ENCODE data around the gene FUCA1. TPM values are rescaled to one million over a fixed set of nuclear protein-coding genes. Genes with fewer than 3 reads are reported as not detected.

Gene FUCA1
- total RNA-seq, 1 experiment from 2014 or later: 30.9 TPM

GRCh38 chr1:23823767-23824166, 44.3 kb downstream of the FUCA1 start:
- BruUV-seq (replicated peaks): no TSS peak
- intact Hi-C loops (cut with micrococcal nuclease; ENCODE audit: unreplicated experiment): no loop called here
- Histone ChIP-seq H3F3A (ENCODE audit: insufficient read depth, low read depth) (no peaks in the 10 kb centered on the region), H4K20me1 (ENCODE audit: insufficient read depth) (no peaks in the 10 kb centered on the region), H3K36me3 (ENCODE audit: low read depth) (no peaks in the 10 kb centered on the region), H3K4me3 (no peak overlapping the region), H3K4me2 (no peak overlapping the region), H3K9me2 (ENCODE audit: insufficient read depth) (no peaks in the 10 kb centered on the region), H3K79me2 (ENCODE audit: low read depth) (peaks cover 8% of the 10 kb centered on the region), H3K9me3 (ENCODE audit: insufficient read depth, low read depth) (no peaks in the 10 kb centered on the region), H3K27ac (no peak overlapping the region), H2AFZ (no peak overlapping the region), H3K4me1 (replicated peaks; ENCODE audit: insufficient read depth) (0 out of 2 replicates have a peak, but pooled peaks cover 7% of the 10 kb centered on the region), H3K27me3 (ENCODE audit: insufficient read depth, low read depth) (no peaks in the 10 kb centered on the region)
- TF ChIP-seq, protein P1, sequence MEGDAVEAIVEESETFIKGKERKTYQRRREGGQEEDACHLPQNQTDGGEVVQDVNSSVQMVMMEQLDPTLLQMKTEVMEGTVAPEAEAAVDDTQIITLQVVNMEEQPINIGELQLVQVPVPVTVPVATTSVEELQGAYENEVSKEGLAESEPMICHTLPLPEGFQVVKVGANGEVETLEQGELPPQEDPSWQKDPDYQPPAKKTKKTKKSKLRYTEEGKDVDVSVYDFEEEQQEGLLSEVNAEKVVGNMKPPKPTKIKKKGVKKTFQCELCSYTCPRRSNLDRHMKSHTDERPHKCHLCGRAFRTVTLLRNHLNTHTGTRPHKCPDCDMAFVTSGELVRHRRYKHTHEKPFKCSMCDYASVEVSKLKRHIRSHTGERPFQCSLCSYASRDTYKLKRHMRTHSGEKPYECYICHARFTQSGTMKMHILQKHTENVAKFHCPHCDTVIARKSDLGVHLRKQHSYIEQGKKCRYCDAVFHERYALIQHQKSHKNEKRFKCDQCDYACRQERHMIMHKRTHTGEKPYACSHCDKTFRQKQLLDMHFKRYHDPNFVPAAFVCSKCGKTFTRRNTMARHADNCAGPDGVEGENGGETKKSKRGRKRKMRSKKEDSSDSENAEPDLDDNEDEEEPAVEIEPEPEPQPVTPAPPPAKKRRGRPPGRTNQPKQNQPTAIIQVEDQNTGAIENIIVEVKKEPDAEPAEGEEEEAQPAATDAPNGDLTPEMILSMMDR (conservative IDR thresholded peaks at IDR 0.05): no peak
- TF ChIP-seq EZH2 (IDR thresholded peaks at IDR 0.05; ENCODE audit: low read depth): no peak
- POLR2A ChIA-PET (ENCODE audit: unreplicated experiment): interaction anchor here (0.6 kb wide), 2 partner anchors 126 to 320 kb away, joined by 3 to 4 read pairs; no protein-coding TSS in a partner anchor
- CTCF ChIA-PET: interaction anchor here (0.6 kb wide), 1 partner anchor 50 kb away, joined by 17 read pairs; no protein-coding TSS in a partner anchor
- DNase-seq: no peak

DNA sequence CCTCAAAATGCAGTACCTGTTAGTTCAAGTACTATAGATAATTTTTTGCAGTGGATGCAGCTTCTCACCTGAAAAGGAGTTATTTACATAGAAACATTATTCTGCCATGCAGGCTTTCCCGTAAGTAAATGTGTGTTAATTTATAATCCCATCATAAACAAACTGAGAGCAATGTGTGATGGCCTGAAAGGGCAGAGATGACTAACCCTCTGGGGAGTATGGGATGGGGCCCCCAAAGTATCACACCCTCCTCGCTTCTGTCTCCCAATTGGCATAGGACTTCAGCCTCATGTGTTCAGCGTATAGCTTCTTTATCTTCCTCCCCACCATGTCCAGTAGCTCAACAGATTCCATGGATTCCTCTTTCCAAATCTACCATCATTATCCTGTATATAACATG, 50.5 kb downstream of the FUCA1 start:
- H3K4me2 ChIP-seq: no peak overlapping the region
- BruUV-seq (replicated peaks): no TSS peak
- POLR2A ChIA-PET (ENCODE audit: unreplicated experiment): no interaction called here

GRCh38 chr1:23816906-23817305, 51.2 kb downstream of the FUCA1 start:
- no peaks in the 10 kb centered on the region for H3F3A ChIP-seq (ENCODE audit: insufficient read depth, low read depth)
- ChIA-PET CTCF (no interaction called here), POLR2A (ENCODE audit: unreplicated experiment) (no interaction called here)
- H2AFZ ChIP-seq: no peak overlapping the region
- no TSS peak for BruUV-seq (replicated peaks)
- H3K79me2 ChIP-seq (ENCODE audit: low read depth): no peaks in the 10 kb centered on the region
- H3K27me3 ChIP-seq (ENCODE audit: insufficient read depth, low read depth): no peaks in the 10 kb centered on the region
- no peak for DNase-seq
- no peaks in the 10 kb centered on the region for H4K20me1 ChIP-seq (ENCODE audit: insufficient read depth)
- H3K4me1 ChIP-seq (replicated peaks; ENCODE audit: insufficient read depth): no peaks in the 10 kb centered on the region
- no peak overlapping the region for H3K27ac ChIP-seq
- H3K36me3 ChIP-seq (ENCODE audit: low read depth): no peaks in the 10 kb centered on the region
- intact Hi-C loops (cut with micrococcal nuclease; ENCODE audit: unreplicated experiment): no loop called here
- no peak overlapping the region for H3K4me3 ChIP-seq
- no peaks in the 10 kb centered on the region for H3K9me3 ChIP-seq (ENCODE audit: insufficient read depth, low read depth)
- no peaks in the 10 kb centered on the region for H3K9me2 ChIP-seq (ENCODE audit: insufficient read depth)
- no peak overlapping the region for H3K4me2 ChIP-seq
- TF ChIP-seq, protein P1 (conservative IDR thresholded peaks at IDR 0.05): no peak
- no peak for TF ChIP-seq EZH2 (IDR thresholded peaks at IDR 0.05; ENCODE audit: low read depth)

More for the DNA sequence above, 50.5 kb downstream of the FUCA1 start:
- H3K9me3 ChIP-seq (ENCODE audit: insufficient read depth, low read depth): no peaks in the 10 kb centered on the region
- no peaks in the 10 kb centered on the region for H3K4me1 ChIP-seq (replicated peaks; ENCODE audit: insufficient read depth)
- TF ChIP-seq EZH2 (IDR thresholded peaks at IDR 0.05; ENCODE audit: low read depth): no peak
- TF ChIP-seq, protein P1 (conservative IDR thresholded peaks at IDR 0.05): no peak
- CTCF ChIA-PET: no interaction called here
- H2AFZ ChIP-seq: no peak overlapping the region
- no peaks in the 10 kb centered on the region for H3K36me3 ChIP-seq (ENCODE audit: low read depth)
- no peaks in the 10 kb centered on the region for H3K27me3 ChIP-seq (ENCODE audit: insufficient read depth, low read depth)
- H3K4me3 ChIP-seq: no peak overlapping the region
- no peak for DNase-seq
- H3F3A ChIP-seq (ENCODE audit: insufficient read depth, low read depth): no peaks in the 10 kb centered on the region
- intact Hi-C loops (cut with micrococcal nuclease; ENCODE audit: unreplicated experiment): no loop called here
- no peaks in the 10 kb centered on the region for H3K79me2 ChIP-seq (ENCODE audit: low read depth)
- no peaks in the 10 kb centered on the region for H3K9me2 ChIP-seq (ENCODE audit: insufficient read depth)
- no peaks in the 10 kb centered on the region for H4K20me1 ChIP-seq (ENCODE audit: insufficient read depth)
- H3K27ac ChIP-seq: no peak overlapping the region

Measured in PC-9 (cell line).